Hematopoietic multipotent progenitor cell treated with erythropoietin and hydrocortisone succinate and interleukin-3 and kit ligand, for 6 days (in vitro differentiated cells): ENCODE data around the gene DIO1.

Source experiments
- DNase-seq: peaks from one replicate; pipeline ENCODE4 v3.0.0-alpha.2; 2015

DIO1 gene

GRCh38 chr1:53943490-53944043 lies 49.6 kb downstream of the DIO1 start:
- no peak for DNase-seq

DNA sequence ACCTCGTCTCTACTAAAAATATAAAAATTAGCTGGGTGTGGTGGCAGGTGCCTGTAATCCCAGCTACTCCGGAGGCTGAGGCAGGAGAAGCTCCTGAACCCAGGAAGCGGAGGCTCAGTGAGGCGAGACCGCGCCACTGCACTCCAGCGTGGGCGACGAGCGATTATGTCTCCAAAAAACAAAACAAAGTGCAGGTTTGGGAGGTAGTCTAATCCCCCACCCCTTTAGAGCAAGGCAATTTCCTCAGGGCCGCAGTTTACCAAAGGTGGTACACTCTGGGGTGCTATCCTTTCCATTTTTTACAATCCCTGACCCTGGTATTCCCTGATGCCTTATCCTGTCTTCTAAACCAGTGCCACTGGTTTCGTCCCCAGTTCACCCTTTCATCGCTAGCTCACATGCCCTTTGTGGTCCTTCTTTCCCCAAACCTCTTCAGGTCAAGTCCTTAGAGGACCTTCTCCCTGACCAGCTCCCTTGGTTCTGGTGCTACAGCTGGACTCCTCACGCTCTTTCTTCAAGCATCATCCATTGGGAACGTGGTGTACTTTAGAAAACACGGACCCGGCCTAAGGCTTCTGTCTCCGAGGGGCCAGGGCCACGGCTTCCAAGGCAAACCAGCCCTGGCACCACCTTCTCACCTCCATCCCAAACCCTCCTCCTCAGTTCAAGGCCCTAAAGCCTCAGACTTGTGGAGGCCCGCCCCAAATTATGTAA lies 50.6 kb downstream of the DIO1 start:
- DNase-seq, result no peak

DNA sequence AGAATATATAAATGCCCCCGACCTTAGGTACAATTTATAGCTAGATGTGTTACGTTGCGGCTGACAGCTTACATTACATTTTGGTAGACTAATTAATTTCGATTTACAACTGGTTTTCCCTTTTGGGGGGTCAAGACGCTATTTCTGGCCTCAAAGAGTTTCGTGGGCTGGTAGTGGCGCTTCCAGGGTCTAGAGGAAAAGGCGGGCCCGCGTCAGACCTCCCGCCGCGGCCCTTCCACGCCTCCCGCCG lies 51.1 kb downstream of the DIO1 start:
- peak; percentile 44 for DNase-seq

DNA sequence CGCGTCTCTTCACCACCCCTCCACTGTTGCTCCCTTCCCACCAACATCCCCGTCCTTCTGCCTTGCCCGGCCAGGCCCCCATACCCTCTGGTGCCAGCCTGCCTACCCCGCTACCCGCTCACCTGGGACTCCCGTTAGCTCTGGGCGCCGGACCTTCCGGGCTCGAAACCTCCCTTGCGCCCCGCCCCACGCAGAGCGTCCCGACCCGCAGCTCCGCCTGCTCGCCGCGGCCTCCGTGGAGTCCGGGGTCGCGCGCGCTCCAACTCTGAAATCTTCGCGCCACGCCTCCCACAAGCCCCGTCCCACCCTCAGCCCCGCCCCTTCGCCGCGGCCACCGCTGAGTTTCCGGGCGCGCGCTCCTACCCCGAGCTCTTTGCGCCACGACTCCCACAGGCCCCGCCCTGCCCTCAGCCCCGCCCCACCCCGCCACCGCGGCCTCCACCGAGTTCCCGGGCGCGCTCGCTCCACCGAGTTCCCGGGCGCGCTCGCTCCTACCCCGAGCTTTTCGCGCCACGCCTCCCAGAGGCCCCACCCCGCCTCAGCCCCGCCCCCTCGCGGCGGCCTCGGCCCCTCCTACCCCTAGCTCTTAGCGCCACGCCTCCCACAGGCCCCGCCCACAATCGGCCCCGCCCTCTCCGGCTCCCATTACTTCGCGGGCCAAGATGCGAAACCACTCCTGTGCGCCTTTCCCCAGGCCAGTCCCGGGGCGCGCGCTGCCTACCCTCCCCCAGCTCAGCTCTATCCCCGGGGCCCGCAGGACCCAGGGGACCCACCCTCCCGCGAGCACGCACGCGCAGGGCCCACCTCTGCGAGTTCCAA lies 51.7 kb downstream of the DIO1 start, which contains the start of gene IFT25:
Gene IFT25, minus strand, starts transcription at position 267 of the 819 bp plus-strand sequence. CDS start 5,617 bp downstream, outside the sequence.
- peak; percentile 95 for DNase-seq

DNA sequence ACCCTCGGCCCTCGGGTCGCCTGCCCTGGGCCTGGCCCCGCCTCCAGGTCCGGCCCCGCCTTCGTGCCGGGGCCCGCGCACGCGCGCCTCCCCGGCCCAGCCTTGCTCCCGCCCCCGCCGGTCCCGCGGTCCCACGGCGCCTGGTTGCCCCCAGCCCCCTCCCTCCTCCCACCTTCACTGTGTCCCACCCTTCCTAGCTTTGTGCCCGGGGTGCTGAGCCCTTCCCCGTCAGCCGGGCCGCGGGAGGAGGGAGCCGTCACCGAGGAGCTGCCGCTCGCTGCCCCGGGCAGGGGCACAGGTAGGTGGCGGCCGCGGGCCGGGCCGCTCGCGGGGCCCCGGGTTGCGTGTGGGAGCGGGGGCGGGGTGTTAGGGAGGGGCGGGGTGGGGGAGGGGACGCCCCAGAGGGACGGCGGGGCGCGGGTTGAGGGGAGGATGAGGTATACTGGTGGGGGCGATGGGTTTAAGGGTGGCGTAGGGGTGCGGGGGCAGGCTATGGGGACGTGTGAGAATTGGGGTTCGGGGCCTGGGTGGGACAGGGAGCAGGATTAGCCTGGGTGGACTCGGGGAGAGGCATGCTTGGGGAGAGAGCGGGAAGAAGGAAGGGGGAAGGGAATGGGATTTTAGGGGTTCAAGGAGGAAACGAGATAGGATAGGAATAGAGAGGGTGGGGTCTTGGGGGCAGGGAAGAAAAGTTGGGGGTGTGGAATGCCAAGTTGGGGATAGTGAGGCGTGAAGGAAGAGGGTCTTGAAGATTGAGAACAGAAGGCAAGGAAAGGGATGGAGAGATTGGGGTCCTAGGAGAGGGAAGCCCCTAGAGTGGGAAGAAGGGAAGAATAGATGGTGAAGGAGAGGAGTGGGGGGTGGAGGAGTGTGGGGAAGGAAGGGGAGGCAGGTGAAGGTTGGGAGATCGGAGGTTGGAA lies 52.5 kb downstream of the DIO1 start, which contains the start of gene LRRC42:
Gene LRRC42, plus strand, starts transcription at position 99 of the 920 bp plus-strand sequence. CDS start 5,650 bp downstream, outside the sequence.
- DNase-seq, result peak; percentile 89

GRCh38 chr1:53947172-53947907 lies 53.4 kb downstream of the DIO1 start:
- no peak for DNase-seq

GRCh38 chr1:53948291-53948690 lies 54.3 kb downstream of the DIO1 start:
- DNase-seq, result no peak

DNA sequence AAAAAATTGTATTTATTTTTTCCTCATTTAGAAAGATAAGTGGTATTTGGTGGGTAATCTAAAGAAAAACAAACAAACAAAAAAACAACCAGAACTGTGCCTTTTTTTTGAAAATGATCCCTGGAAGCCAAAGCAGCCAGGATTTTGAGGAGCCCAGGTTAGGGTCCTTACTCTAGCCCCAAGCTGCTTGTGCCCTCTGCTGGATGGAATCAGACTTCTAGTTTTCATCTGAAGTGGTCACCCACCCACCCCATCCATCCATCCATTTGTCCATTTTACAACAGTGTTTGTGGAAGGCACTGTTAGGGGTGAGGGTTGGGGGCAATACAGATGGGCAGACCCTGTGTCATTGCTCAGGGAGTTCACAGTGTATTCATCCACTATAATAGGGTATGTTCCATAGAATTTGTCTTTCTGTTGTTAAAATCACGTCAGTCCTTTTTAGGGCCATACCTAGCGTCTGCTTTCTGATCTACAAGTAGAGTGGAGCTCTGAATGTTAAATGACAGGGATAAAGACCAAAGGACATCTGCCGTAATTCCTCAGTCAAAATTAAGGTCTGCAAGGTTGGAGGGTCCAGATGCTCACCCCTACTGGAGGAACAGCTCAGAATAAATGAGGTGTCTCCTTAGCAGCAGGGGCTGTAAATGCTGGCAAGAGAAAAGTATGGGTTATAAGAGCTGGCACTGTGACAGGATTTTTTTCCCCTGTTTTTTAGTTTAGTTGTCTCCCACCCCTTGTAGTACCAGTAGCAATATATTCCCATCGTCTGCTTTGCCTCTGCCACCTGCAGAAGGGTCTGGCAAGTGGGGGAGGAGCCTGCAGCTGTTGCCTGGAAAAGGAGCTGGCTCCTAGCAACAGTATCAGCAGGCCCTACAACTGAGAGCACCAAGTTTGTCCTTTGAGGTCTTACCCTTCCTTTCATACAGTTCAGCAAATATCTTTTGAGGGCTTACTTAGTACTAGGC lies 55.3 kb downstream of the DIO1 start:
- peak; percentile 76 for DNase-seq

- DNase-seq, result no peak
These were observed 57.7 kb downstream of the DIO1 start for GRCh38 chr1:53951697-53952096.

DNA sequence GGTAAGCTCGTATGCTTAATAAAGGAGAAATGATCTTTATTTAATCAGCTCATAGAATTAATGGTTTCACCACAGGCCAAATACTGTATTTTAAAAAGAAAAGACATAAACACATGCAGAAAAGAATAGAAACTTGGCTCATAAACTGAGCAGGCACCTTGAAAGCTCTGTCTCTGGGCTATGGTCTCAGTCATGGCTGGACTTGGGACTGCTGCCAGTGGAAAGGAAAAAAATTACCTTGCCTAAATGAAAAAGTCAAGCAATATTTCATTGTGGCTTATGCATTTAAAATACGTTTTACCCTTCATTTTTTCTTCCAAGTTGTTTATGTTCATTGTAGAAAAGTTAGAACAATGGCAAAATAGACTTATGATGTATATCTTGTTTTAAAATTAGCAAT lies 60.1 kb downstream of the DIO1 start:
- no peak for DNase-seq

DNA sequence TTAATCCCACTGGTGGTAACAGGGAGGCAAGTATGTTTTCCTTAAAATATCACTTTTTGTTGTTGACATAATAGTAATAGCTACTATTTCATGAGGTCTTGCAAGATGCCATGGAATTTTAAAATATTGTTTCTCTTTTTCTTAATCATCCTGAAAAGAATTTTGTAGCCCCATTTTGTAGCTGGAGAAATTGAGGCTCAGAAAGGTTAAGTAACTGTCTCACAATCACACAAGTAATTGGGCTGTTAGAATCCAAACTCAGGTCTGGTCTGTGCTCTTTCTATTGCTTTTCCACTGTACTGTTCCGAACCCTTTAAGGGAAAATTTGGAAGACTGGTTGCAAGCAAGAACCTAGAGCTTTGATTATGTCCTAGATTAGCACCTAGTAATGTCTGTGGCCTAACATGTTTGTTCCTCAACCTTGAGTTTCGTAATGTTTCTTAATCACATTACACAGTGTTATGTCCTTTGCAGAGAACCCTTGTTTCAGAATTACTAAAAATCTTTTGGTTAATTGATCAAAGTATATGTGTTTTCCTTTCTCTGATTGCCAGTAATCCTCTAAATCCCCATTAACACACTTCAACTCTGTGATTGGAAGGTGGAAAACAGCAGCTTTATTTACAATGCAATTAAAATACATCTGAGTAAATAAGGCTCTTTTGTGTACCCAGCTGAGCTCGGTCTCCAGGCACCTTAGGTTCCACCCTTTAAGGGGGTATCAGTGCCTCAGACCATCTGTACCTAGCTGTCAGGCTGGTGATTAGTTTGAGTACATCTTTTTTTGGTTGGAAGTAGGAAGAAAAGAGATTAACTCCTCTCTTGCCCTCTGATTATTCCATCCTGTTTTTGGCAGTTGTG lies 62.6 kb downstream of the DIO1 start:
- no peak for DNase-seq

DNA sequence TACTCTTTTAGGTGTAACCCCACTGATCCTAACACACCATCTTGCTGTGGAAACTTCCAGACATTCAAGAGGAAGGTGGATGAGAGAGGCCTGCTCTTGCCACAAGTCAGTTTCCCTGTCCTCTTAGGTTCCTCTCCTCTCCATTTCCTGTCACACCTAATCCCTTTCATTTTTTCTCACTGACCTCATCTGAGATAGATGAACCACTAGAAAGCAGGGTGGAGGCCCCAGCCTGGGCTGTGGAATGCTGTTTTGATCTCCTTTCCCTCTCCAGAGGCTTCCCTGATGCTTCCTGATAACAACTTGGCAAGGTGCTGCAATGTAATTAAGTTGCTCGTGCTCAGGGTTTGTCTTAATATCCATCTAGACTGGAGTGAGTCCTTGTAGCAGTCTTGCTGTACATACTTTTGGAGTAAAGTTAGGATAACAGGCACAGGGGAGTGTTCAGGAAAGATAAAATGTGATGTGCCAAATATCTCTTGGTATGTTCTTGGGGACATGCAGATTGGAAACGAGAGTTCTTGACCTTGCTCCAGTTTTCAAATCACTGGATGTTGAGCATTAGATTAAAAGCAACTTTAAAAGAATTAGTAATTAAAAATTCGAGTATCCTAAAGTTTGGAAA lies 63.3 kb downstream of the DIO1 start:
- no peak for DNase-seq

DNA sequence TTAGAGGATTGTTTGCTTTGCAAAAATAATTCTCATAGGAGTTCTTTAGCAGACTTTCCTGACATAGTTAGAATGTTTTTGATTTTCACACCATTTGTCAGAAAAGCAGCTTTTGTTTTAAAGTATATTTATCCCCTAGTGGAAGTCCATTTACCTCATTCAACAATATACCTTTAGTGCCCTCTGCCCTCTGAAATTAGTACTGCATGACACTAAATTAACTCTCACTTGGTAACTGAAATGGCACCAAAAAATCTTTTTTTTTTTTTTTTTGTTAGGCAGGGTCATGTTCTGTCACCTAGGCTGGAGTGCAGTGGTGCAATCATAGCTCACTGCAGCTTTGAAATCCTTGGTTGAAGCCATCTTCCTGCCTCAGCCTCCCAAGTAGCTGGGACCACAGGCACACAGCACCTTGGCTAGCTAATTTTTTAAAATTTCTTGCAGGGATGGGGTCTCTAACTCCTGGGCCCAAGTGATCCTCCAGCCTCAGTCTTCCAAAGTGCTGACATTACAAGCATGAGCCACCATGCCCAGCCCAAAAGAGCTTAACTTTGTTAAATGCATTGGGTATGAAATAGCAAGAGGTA lies 65.8 kb downstream of the DIO1 start:
- DNase-seq, result peak; percentile 75
